CD14-positive monocyte (primary cell): ENCODE measurements around the gene DYNC2I2. TPM values are rescaled to one million over a fixed set of nuclear protein-coding genes. Genes with fewer than 3 reads are reported as not detected.

ENCODE experiments used
- DNase-seq, 3 donors: peaks; one replicate each; pipeline ENCODE4 v3.0.0-alpha.2; 2011 to 2022
- H2AFZ ChIP-seq: 2 replicates; pipeline ENCODE4 v1.6.0; 2012; ENCODE audit warnings: mild to moderate bottlenecking, low read depth, low read length, inconsistent platforms; ENCODE audit not compliant: insufficient read depth, poor library complexity, severe bottlenecking
- H3K27ac ChIP-seq, 2 donors: 1 replicate in 1 of 2; 2 replicates in 1 of 2; pipeline ENCODE4 v1.5.1; 2012 to 2013; ENCODE audit warnings: low read length in 2 of 2, control low read depth in 1 of 2, inconsistent platforms in 1 of 2, low read depth in 1 of 2, mild to moderate bottlenecking in 1 of 2
- H3K27me3 ChIP-seq, 2 donors: one replicate each; pipeline versions ENCODE4 v1.6.0 to v1.6.1; 2011 to 2013; ENCODE audit warnings: low read length in 2 of 2; ENCODE audit not compliant: control insufficient read depth in 2 of 2, insufficient read depth in 2 of 2
- H3K36me3 ChIP-seq, 2 donors: replicated peaks in 1 of 2; 1 replicate in 1 of 2; 2 replicates in 1 of 2; pipeline versions ENCODE4 v1.5.1 to v1.6.1; 2012 to 2013; ENCODE audit warnings: low read length in 2 of 2, control low read depth in 1 of 2, inconsistent platforms in 1 of 2, mild to moderate bottlenecking in 1 of 2; ENCODE audit not compliant: insufficient read depth in 2 of 2, control insufficient read depth in 1 of 2
- H3K4me1 ChIP-seq, 2 donors: 1 replicate in 1 of 2; 2 replicates in 1 of 2; pipeline versions ENCODE4 v1.5.1 to v1.6.1; 2012 to 2013; ENCODE audit warnings: low read length in 2 of 2, control low read depth in 1 of 2, inconsistent platforms in 1 of 2, mild to moderate bottlenecking in 1 of 2, moderate library complexity in 1 of 2; ENCODE audit not compliant: insufficient read depth in 2 of 2, control insufficient read depth in 1 of 2
- H3K4me2 ChIP-seq: replicated peaks from 2 replicates; pipeline ENCODE3; 2012; ENCODE audit warnings: low read length, moderate library complexity, mild to moderate bottlenecking; ENCODE audit not compliant: poor library complexity, severe bottlenecking; ENCODE audit errors: extremely low read depth
- H3K4me3 ChIP-seq, 3 experiments: fragments of 200-600 bp in 1 of 3; sonication (generic) in 1 of 3; replicated peaks in 1 of 3; 1 replicate in 2 of 3; 2 replicates in 1 of 3; pipeline ENCODE4 v1.5.1; 2011 to 2013; ENCODE audit warnings: low read length in 3 of 3, mild to moderate bottlenecking in 3 of 3, control low read depth in 2 of 3, low read depth in 2 of 3, inconsistent platforms in 1 of 3, moderate library complexity in 1 of 3
- H3K79me2 ChIP-seq: 2 replicates; pipeline ENCODE4 v1.6.0; 2012; ENCODE audit warnings: mild to moderate bottlenecking, control low read depth, inconsistent platforms, low read length, moderate library complexity; ENCODE audit not compliant: insufficient read depth
- H3K9ac ChIP-seq: 2 replicates; pipeline ENCODE4 v1.6.0; 2017; ENCODE audit warnings: low read length, mild to moderate bottlenecking; ENCODE audit not compliant: insufficient read depth, poor library complexity, severe bottlenecking
- H3K9me3 ChIP-seq, 2 donors: replicated peaks in 1 of 2; 1 replicate in 1 of 2; 2 replicates in 1 of 2; pipeline versions ENCODE4 v1.5.1 to v1.6.1; 2012 to 2013; ENCODE audit warnings: low read length in 2 of 2, control low read depth in 1 of 2; ENCODE audit not compliant: control insufficient read depth in 1 of 2, insufficient read depth in 1 of 2
- H4K20me1 ChIP-seq: 2 replicates; pipeline ENCODE4 v1.6.0; 2012; ENCODE audit warnings: mild to moderate bottlenecking, low read length, control low read depth, moderate library complexity; ENCODE audit not compliant: insufficient read depth
- H3K27ac Mint-ChIP-seq, 7 donors: one replicate each; pipeline ENCODE4 v1.8.0; 2020; ENCODE audit warnings: mild to moderate bottlenecking in 7 of 7, mixed read lengths in 7 of 7, moderate library complexity in 6 of 7, inconsistent platforms in 2 of 7
- H3K27me3 Mint-ChIP-seq, 3 donors: one replicate each; pipeline ENCODE4 v1.8.0; 2021 to 2022; ENCODE audit warnings: low read depth in 3 of 3, mild to moderate bottlenecking in 3 of 3, mixed read lengths in 3 of 3, moderate library complexity in 3 of 3, inconsistent platforms in 1 of 3
- H3K36me3 Mint-ChIP-seq, 2 donors: one replicate each; pipeline ENCODE4 v1.8.0; 2020; ENCODE audit warnings: mixed read lengths in 2 of 2, inconsistent platforms in 1 of 2, mild to moderate bottlenecking in 1 of 2
- H3K4me1 Mint-ChIP-seq: one replicate; pipeline ENCODE4 v1.8.0; 2020; ENCODE audit warnings: mild to moderate bottlenecking, mixed read lengths
- H3K4me3 Mint-ChIP-seq, 2 donors: one replicate each; pipeline ENCODE4 v1.8.0; 2020; ENCODE audit warnings: mild to moderate bottlenecking in 2 of 2, mixed read lengths in 2 of 2, moderate library complexity in 1 of 2
- H3K9me3 Mint-ChIP-seq, 7 donors: one replicate each; pipeline ENCODE4 v1.8.0; 2020 to 2022; ENCODE audit warnings: mixed read lengths in 7 of 7, mild to moderate bottlenecking in 6 of 7, moderate library complexity in 6 of 7, inconsistent platforms in 2 of 7
- WGBS: methylation state at CpG from one replicate; pipeline ENCODE4 v1.1.5; 2013; ENCODE audit warnings: missing lambda C conversion rate; ENCODE audit not compliant: insufficient coverage; 5-methylcytosine and 5-hydroxymethylcytosine counted together
- intact Hi-C, 2 donors: fragments of 100-400 bp; cut with micrococcal nuclease; formaldehyde crosslinking; loops; one replicate each; pipeline versions ENCODE4 v1.15.0 to v1.15.1; 2023
- polyA plus RNA-seq, 3 donors: library from polyadenylated mRNA; depleted of rRNA in 1 of 3; unstranded in 2 of 3; stranded (reverse) in 1 of 3; fragments of 300-500 nt in 2 of 3; fragments of >200 nt in 1 of 3; fragmentation: Illumina TruSeq in 2 of 3; gene quantifications; 1 replicate in 2 of 3; 2 replicates in 1 of 3; pipeline ENCODE4 v1.2.3, GENCODE V29; 2012 to 2021
- TF ChIP-seq, protein P1 (sequence below): fragments of 200-600 bp; IDR thresholded peaks from one replicate; pipeline ENCODE4 v1.8.0; 2022; ENCODE audit warnings: antibody characterized with exemption, mild to moderate bottlenecking

The DYNC2I2 gene
- polyA plus RNA-seq, 3 donors: 1.5 to 2.1 (median 1.9) TPM

GRCh38 chr9:128703616-128704355, 47.1 kb upstream of the DYNC2I2 start:
- WGBS: 67% methylated on average over 30 of the region's 31 CpGs
- Histone ChIP-seq H2AFZ (peak overlapping the region; percentile 97), H3K4me1 (peaks cover 12 to 15% of the 10 kb centered on the region in 2 donors), H3K9me3 (no peaks in the 10 kb centered on the region), H4K20me1 (no peaks in the 10 kb centered on the region), H3K27me3 (peaks cover 0 to 10% of the 10 kb centered on the region in 2 donors), H3K27ac (no peak overlapping the region), H3K4me3 (peak overlapping the region in 1 of 3 experiments; percentile 81), H3K4me2 (peak overlapping the region; percentile 99), H3K79me2 (no peaks in the 10 kb centered on the region), H3K36me3 (no peaks in the 10 kb centered on the region), H3K9ac (no peak overlapping the region)
- peaks cover 8 to 13% (median 12%) of the 10 kb centered on the region in 3 donors for H3K27me3 Mint-ChIP-seq
- H3K9me3 Mint-ChIP-seq: no peaks in the 10 kb centered on the region
- no peaks in the 10 kb centered on the region for H3K36me3 Mint-ChIP-seq
- H3K27ac Mint-ChIP-seq: peak overlapping the region in 1 of 7 donors; percentile 30
- peak overlapping the region; percentile 80 to 91 for H3K4me3 Mint-ChIP-seq
- H3K4me1 Mint-ChIP-seq: peaks cover 13% of the 10 kb centered on the region
- TF ChIP-seq, protein P1, sequence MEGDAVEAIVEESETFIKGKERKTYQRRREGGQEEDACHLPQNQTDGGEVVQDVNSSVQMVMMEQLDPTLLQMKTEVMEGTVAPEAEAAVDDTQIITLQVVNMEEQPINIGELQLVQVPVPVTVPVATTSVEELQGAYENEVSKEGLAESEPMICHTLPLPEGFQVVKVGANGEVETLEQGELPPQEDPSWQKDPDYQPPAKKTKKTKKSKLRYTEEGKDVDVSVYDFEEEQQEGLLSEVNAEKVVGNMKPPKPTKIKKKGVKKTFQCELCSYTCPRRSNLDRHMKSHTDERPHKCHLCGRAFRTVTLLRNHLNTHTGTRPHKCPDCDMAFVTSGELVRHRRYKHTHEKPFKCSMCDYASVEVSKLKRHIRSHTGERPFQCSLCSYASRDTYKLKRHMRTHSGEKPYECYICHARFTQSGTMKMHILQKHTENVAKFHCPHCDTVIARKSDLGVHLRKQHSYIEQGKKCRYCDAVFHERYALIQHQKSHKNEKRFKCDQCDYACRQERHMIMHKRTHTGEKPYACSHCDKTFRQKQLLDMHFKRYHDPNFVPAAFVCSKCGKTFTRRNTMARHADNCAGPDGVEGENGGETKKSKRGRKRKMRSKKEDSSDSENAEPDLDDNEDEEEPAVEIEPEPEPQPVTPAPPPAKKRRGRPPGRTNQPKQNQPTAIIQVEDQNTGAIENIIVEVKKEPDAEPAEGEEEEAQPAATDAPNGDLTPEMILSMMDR: no peak
- intact Hi-C loops: no loop called here
- DNase-seq: no peak

DNA sequence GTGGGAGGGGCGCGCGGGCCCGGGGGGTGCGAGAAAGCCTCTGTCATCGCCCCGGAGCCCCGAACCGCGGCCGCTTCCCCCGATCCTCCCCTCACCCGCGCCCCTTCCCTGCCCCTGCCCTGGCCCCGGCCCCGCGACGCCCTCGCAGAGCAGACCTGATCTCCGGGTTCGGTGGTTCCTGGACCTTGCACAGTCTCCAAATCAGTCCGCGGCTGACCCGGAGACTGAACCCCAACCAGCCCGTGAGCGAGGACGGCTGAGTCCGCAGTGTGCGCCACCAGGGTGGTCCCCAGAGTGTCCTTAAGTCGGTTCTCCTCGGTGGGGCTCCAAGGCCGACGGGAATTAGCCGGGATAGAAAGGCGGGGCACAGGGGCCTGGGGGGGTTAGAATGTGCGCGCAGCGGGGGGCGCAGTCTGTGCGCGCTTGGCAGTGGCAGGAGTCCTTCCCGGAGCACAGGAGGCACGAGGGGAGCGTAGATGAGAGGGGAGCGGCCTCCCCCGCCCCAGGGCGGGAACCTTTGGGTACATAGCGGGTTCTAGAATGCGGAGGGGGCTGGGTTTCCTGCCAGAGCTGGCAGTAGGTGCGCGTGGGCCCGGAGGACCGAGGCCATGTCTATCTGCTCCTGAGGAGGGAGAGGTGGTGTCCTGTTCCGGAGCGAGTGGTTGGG, 46.4 kb upstream of the DYNC2I2 start:
- peaks cover 13% of the 10 kb centered on the region for H3K4me1 Mint-ChIP-seq
- WGBS: 2% methylated on average over 45 of the region's 55 CpGs
- H3K9ac ChIP-seq: peak overlapping the region; percentile 72
- TF ChIP-seq, protein P1: no peak
- H3K27ac Mint-ChIP-seq: peak overlapping the region in 1 of 7 donors; percentile 30
- intact Hi-C loops: no loop called here
- peaks cover 0 to 10% of the 10 kb centered on the region in 2 donors for H3K27me3 ChIP-seq
- no peaks in the 10 kb centered on the region for H3K9me3 Mint-ChIP-seq
- H3K4me2 ChIP-seq: peak overlapping the region; percentile 99
- peaks cover 8 to 13% (median 12%) of the 10 kb centered on the region in 3 donors for H3K27me3 Mint-ChIP-seq
- peak overlapping the region; percentile 97 for H2AFZ ChIP-seq
- peaks cover 12 to 15% of the 10 kb centered on the region in 2 donors for H3K4me1 ChIP-seq
- no peaks in the 10 kb centered on the region for H4K20me1 ChIP-seq
- no peaks in the 10 kb centered on the region for H3K36me3 ChIP-seq
- H3K79me2 ChIP-seq: no peaks in the 10 kb centered on the region
- H3K4me3 ChIP-seq: peak overlapping the region; percentile 36 to 81 (median 55)
- H3K4me3 Mint-ChIP-seq: peak overlapping the region; percentile 80 to 91
- DNase-seq: no peak
- no peaks in the 10 kb centered on the region for H3K36me3 Mint-ChIP-seq
- no peaks in the 10 kb centered on the region for H3K9me3 ChIP-seq
- H3K27ac ChIP-seq: no peak overlapping the region
